ENCODE measurements around the gene TIE1.
"Not testable (repeated sequence)": the region's sequence is repeated elsewhere in the genome, so short reads cannot be mapped to it uniquely, and the experiment has no call there.

DNA sequence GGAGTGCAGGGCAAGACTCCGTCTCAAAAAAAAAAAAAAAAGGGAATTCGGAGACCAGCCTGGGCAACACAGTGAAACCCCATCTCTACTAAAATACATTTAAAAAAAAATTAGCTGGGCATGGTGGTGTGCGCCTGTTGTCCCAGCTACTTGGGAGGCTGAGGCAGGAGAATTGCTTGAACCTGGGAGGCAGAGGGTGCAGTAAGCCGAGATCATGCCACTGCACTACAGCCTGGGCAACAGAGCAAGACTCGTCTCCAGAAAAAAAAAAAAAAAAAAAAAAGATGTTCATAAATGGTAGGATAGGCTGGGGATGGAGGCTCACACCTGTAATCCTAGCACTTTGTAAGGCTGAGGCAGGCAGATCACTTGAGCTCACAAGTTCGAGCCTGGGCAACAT is 69.0 kb downstream of the TIE1 start:
- TF ChIP-seq, protein P1, sequence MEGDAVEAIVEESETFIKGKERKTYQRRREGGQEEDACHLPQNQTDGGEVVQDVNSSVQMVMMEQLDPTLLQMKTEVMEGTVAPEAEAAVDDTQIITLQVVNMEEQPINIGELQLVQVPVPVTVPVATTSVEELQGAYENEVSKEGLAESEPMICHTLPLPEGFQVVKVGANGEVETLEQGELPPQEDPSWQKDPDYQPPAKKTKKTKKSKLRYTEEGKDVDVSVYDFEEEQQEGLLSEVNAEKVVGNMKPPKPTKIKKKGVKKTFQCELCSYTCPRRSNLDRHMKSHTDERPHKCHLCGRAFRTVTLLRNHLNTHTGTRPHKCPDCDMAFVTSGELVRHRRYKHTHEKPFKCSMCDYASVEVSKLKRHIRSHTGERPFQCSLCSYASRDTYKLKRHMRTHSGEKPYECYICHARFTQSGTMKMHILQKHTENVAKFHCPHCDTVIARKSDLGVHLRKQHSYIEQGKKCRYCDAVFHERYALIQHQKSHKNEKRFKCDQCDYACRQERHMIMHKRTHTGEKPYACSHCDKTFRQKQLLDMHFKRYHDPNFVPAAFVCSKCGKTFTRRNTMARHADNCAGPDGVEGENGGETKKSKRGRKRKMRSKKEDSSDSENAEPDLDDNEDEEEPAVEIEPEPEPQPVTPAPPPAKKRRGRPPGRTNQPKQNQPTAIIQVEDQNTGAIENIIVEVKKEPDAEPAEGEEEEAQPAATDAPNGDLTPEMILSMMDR (IDR thresholded peaks at IDR 0.05; ENCODE audit: insufficient read depth, low read depth, low read length), result not testable (repeated sequence)
- TF ChIP-seq EZH2 (IDR thresholded peaks at IDR 0.05; ENCODE audit: insufficient read depth, low read length), result not testable (repeated sequence)

Data from astrocyte (in vitro differentiated cells and primary cell).